OCI-M2 (cell line): ENCODE results near the gene ADARB2.

Experiments
- DNase-seq: peaks from one replicate; lab custom pipeline; 2025; ENCODE audit not compliant: unreplicated experiment; lab: John Stamatoyannopoulos, UW

Gene ADARB2

GRCh38 chr10:1664333-1664964, 72.9 kb downstream of the ADARB2 start:
- DNase-seq: no peak

- DNase-seq: no peak
These were observed 74.1 kb downstream of the ADARB2 start for GRCh38 chr10:1663226-1663625.

- DNase-seq: no peak
These were observed 74.8 kb downstream of the ADARB2 start for GRCh38 chr10:1662438-1663025.

GRCh38 chr10:1661859-1662437, 75.4 kb downstream of the ADARB2 start:
- DNase-seq: no peak

GRCh38 chr10:1661416-1661815, 75.9 kb downstream of the ADARB2 start:
- DNase-seq: no peak

- no peak for DNase-seq
These were observed 76.5 kb downstream of the ADARB2 start for GRCh38 chr10:1660815-1661214.

- DNase-seq: no peak
These were observed 76.9 kb downstream of the ADARB2 start for GRCh38 chr10:1660386-1660785.

GRCh38 chr10:1659221-1659791, 78.0 kb downstream of the ADARB2 start:
- no peak for DNase-seq

GRCh38 chr10:1658658-1659057, 78.7 kb downstream of the ADARB2 start:
- no peak for DNase-seq

- no peak for DNase-seq
These were observed 79.8 kb downstream of the ADARB2 start for GRCh38 chr10:1657479-1657878.

- no peak for DNase-seq
These were observed 82.0 kb downstream of the ADARB2 start for GRCh38 chr10:1655367-1655766.

GRCh38 chr10:1654811-1655356, 82.4 kb downstream of the ADARB2 start:
- no peak for DNase-seq

- DNase-seq: no peak
These were observed 83.1 kb downstream of the ADARB2 start for GRCh38 chr10:1654247-1654646.

- no peak for DNase-seq
These were observed 84.0 kb downstream of the ADARB2 start for GRCh38 chr10:1653321-1653720.

GRCh38 chr10:1652151-1652550, 85.2 kb downstream of the ADARB2 start:
- no peak for DNase-seq

GRCh38 chr10:1651270-1651966, 85.9 kb downstream of the ADARB2 start:
- no peak for DNase-seq

- no peak for DNase-seq
These were observed 86.6 kb downstream of the ADARB2 start for GRCh38 chr10:1650542-1651269.

GRCh38 chr10:1648648-1649047, 88.7 kb downstream of the ADARB2 start:
- DNase-seq: no peak

- DNase-seq: no peak
These were observed 91.0 kb downstream of the ADARB2 start for GRCh38 chr10:1646332-1646731.

- no peak for DNase-seq
These were observed 91.4 kb downstream of the ADARB2 start for GRCh38 chr10:1645896-1646295.

- no peak for DNase-seq
These were observed 93.1 kb downstream of the ADARB2 start for GRCh38 chr10:1644191-1644711.
